B cell (primary cell): Measurements from ENCODE around the gene RETREG2.

Experiments used
- CTCF ChIP-seq: fragments of 200-600 bp; IDR thresholded peaks from one replicate; pipeline ENCODE4 v1.8.0; 2022; ENCODE audit warnings: antibody characterized with exemption, mild to moderate bottlenecking
- EZH2 ChIP-seq: IDR thresholded peaks from 2 replicates; pipeline ENCODE4 v1.6.1; 2012; ENCODE audit warnings: borderline replicate concordance, low read depth, mild to moderate bottlenecking, moderate library complexity, low read length; ENCODE audit not compliant: insufficient read depth, poor library complexity, severe bottlenecking

DNA sequence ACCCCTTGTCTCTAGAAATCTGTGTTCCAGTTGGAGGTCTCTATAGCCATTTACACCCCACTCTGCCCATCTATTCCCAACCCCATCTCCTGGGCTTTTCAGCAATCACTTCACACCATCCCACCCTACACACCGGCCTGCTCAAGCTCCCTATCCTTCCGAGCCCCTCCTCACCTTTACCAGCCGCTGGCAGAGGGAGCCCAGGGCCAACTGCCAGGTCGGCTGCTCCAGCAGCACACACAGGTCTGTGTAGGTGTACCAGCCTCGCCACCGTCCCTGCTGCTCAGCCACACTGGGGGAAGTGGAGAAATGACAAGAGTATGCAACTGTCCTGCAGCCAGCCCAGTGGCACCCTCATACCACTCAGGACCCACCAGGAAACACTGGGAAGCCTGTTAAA is 4.9 kb upstream of the RETREG2 start:
- TF ChIP-seq CTCF (no peak), EZH2 (no peak)
